Sigmoid colon (tissue), 4 donors: Measurements from ENCODE around the gene RNF144B.
"Not testable (repeated sequence)": the region's sequence is repeated elsewhere in the genome, so short reads cannot be mapped to it uniquely, and the experiment has no call there.

Experiments
- CTCF ChIP-seq, 4 experiments: fragments of 450-650 bp in 3 of 4; fragments of 200-600 bp in 1 of 4; IDR thresholded peaks; one replicate each; pipeline ENCODE4 v1.5.1; 2016 to 2019; ENCODE audit warnings: antibody characterized with exemption in 4 of 4, mild to moderate bottlenecking in 3 of 4, moderate library complexity in 2 of 4
- POLR2AphosphoS5 ChIP-seq, 4 donors: sonication (generic); formaldehyde crosslinking; IDR thresholded peaks; one replicate each; pipeline ENCODE4 v1.6.1; 2017; ENCODE audit warnings: antibody characterized with exemption in 4 of 4

DNA sequence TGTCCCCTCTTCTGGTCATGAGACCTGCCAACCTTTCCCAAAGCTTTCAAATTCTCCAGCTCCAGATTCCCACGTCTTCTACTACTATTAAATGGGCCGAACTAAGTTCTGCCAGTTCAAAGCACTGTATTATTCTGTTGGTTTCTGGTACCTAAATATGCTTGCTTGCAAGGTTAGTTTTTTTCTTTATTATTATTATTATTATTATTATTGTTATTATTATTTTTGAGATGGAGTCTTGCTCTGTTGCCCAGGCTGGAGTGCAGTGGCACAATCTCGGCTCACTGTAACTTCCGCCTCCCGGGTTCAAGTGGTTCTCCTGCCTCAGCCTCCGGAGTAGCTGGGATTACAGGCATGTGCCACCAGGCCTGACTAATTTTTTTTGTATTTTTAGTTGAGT, 17.8 kb downstream of the RNF144B start:
- TF ChIP-seq CTCF, POLR2AphosphoS5 (IDR thresholded peaks at IDR 0.05): not testable (repeated sequence)
